KMS-11 (cell line): ENCODE measurements around the gene ACOXL.

Source experiments
- H2AFZ ChIP-seq: fragments of 200-600 bp; sonication (generic); 2 replicates; pipeline ENCODE4 v1.6.1; 2016; ENCODE audit warnings: antibody characterized with exemption, mixed run types, low read depth
- H3K27ac ChIP-seq: fragments of 200-600 bp; sonication (generic); 2 replicates; pipeline ENCODE4 v1.6.1; 2016; ENCODE audit warnings: mild to moderate bottlenecking, mixed run types
- H3K27me3 ChIP-seq: fragments of 200-600 bp; sonication (generic); 2 replicates; pipeline ENCODE4 v1.6.1; 2017; ENCODE audit warnings: mild to moderate bottlenecking, low read depth, mixed run types, moderate library complexity; ENCODE audit not compliant: insufficient read depth
- H3K36me3 ChIP-seq: fragments of 200-600 bp; sonication (generic); 2 replicates; pipeline ENCODE4 v1.6.1; 2017; ENCODE audit warnings: mild to moderate bottlenecking, mixed run types; ENCODE audit not compliant: insufficient read depth
- H3K4me1 ChIP-seq: fragments of 200-600 bp; sonication (generic); 2 replicates; pipeline ENCODE4 v1.6.1; 2016; ENCODE audit warnings: mild to moderate bottlenecking, low read depth, mixed run types; ENCODE audit not compliant: poor library complexity, severe bottlenecking
- H3K4me2 ChIP-seq: fragments of 200-600 bp; sonication (generic); 2 replicates; pipeline ENCODE4 v1.7.0; 2016; ENCODE audit warnings: mild to moderate bottlenecking, mixed run types
- H3K4me3 ChIP-seq: fragments of 200-600 bp; sonication (generic); IDR thresholded peaks from 2 replicates; pipeline ENCODE4 v1.6.1; 2017; ENCODE audit warnings: low read depth, low read length, mixed read lengths; ENCODE audit not compliant: insufficient read depth
- H3K79me2 ChIP-seq: fragments of 200-600 bp; sonication (generic); 2 replicates; pipeline ENCODE4 v1.6.1; 2016; ENCODE audit warnings: low read depth, mixed run types; ENCODE audit not compliant: insufficient read depth
- H3K9ac ChIP-seq: fragments of 200-600 bp; sonication (generic); 2 replicates; pipeline ENCODE4 v1.6.1; 2016; ENCODE audit warnings: mild to moderate bottlenecking, mixed run types
- H4K20me1 ChIP-seq: fragments of 200-600 bp; sonication (generic); 2 replicates; pipeline ENCODE4 v1.6.1; 2016; ENCODE audit warnings: mild to moderate bottlenecking, mixed run types; ENCODE audit not compliant: insufficient read depth
- TF ChIP-seq, protein P1 (sequence below): fragments of 200-600 bp; sonication (generic); conservative IDR thresholded peaks from 2 replicates; pipeline ENCODE4 v1.6.1; 2017; ENCODE audit warnings: low read depth, mild to moderate bottlenecking, antibody characterized with exemption, low read length, moderate library complexity, mixed read lengths

The ACOXL gene

DNA sequence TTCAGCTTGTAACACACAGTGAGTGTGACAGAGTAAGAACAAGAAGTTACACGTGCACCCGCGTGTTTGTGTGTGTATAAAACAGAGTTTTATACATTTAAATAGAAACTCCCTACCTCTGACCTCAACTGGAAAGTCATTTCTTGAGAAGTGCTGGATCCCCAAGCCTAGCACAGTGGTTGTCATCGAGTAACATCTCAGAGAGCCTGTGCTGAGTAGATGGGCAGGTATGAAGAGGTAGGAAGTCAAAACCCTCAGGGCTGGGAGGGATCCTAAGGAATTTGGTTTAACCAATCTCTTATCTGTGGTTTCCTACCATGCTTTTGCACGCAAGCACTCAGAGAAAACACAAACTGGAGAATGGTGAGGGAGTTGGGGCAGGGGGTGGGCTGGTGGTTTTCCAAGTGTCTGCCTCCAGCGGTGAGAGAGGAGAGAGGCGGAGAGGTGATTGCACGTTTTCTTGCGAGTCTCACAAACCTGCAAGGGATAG lies 9.2 kb downstream of the ACOXL start:
- Histone ChIP-seq H3K4me1 (peaks cover 100% of the 10 kb centered on the region), H3K27ac (peak overlapping the region; percentile 94), H3K4me3 (no peak overlapping the region), H4K20me1 (no peaks in the 10 kb centered on the region), H3K9ac (peak overlapping the region; percentile 39; the same call in 1 of the 2 replicates), H3K79me2 (peaks cover 100% of the 10 kb centered on the region), H3K27me3 (no peaks in the 10 kb centered on the region), H3K36me3 (no peaks in the 10 kb centered on the region), H2AFZ (no peak overlapping the region), H3K4me2 (peak overlapping the region; percentile 55)
- TF ChIP-seq, protein P1, sequence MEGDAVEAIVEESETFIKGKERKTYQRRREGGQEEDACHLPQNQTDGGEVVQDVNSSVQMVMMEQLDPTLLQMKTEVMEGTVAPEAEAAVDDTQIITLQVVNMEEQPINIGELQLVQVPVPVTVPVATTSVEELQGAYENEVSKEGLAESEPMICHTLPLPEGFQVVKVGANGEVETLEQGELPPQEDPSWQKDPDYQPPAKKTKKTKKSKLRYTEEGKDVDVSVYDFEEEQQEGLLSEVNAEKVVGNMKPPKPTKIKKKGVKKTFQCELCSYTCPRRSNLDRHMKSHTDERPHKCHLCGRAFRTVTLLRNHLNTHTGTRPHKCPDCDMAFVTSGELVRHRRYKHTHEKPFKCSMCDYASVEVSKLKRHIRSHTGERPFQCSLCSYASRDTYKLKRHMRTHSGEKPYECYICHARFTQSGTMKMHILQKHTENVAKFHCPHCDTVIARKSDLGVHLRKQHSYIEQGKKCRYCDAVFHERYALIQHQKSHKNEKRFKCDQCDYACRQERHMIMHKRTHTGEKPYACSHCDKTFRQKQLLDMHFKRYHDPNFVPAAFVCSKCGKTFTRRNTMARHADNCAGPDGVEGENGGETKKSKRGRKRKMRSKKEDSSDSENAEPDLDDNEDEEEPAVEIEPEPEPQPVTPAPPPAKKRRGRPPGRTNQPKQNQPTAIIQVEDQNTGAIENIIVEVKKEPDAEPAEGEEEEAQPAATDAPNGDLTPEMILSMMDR, result no peak

DNA sequence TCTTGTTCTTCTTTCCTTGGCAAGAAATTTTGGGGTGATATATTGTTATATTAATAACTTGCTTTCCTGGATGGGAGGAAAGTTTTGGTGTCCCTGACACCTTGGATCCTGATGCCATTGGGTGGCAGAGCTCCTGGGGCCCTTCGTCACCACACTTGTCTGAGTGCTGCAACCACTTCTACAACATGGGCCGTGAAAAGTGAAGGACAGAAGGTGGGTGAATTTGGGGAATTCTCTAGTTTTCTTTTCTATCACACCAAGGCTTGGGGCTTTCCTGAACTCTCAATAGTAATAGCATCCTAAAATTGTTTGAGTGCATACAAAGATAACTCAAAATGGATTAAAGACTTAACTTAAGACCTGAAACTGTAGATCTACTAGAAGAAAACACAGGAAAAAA lies 10.0 kb downstream of the ACOXL start:
- H3K4me2 ChIP-seq, result peak overlapping the region; percentile 55; the same call in 1 of the 2 replicates
- peaks cover 97% of the 10 kb centered on the region for H3K79me2 ChIP-seq
- TF ChIP-seq, protein P1, result no peak
- no peaks in the 10 kb centered on the region for H4K20me1 ChIP-seq
- H3K27me3 ChIP-seq, result no peaks in the 10 kb centered on the region
- peaks cover 100% of the 10 kb centered on the region for H3K4me1 ChIP-seq
- no peak overlapping the region for H3K9ac ChIP-seq
- no peak overlapping the region for H3K4me3 ChIP-seq
- H2AFZ ChIP-seq, result no peak overlapping the region
- H3K36me3 ChIP-seq, result no peaks in the 10 kb centered on the region
- peak overlapping the region; percentile 94 for H3K27ac ChIP-seq

DNA sequence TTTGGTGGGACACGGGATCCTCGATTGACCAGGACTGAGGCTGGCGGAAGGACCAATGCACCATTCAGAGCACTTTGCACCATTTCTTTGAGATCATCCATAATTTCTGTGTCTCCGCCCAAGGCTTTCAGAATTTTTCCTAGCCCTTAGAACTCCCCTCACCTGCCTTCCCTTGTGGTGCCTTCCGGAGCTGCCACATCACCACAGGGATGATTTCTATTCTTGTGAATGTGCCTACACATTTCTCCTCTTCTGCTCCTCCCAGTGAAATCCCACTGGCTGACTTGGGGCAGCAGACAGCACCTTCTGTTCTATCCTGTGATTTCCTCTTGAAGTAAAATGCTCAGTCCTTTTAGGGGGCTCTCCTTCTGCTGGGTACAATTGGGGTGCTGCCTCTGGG lies 11.2 kb downstream of the ACOXL start:
- H3K9ac ChIP-seq, result no peak overlapping the region; the same call in 1 of the 2 replicates
- no peak overlapping the region for H2AFZ ChIP-seq
- H3K36me3 ChIP-seq, result no peaks in the 10 kb centered on the region
- no peak overlapping the region for H3K4me3 ChIP-seq
- peaks cover 85% of the 10 kb centered on the region for H3K79me2 ChIP-seq
- TF ChIP-seq, protein P1, result no peak
- no peaks in the 10 kb centered on the region for H4K20me1 ChIP-seq
- H3K4me2 ChIP-seq, result peak overlapping the region; percentile 55
- peaks cover 96% of the 10 kb centered on the region for H3K4me1 ChIP-seq
- H3K27me3 ChIP-seq, result no peaks in the 10 kb centered on the region
- peak overlapping the region; percentile 94 for H3K27ac ChIP-seq

DNA sequence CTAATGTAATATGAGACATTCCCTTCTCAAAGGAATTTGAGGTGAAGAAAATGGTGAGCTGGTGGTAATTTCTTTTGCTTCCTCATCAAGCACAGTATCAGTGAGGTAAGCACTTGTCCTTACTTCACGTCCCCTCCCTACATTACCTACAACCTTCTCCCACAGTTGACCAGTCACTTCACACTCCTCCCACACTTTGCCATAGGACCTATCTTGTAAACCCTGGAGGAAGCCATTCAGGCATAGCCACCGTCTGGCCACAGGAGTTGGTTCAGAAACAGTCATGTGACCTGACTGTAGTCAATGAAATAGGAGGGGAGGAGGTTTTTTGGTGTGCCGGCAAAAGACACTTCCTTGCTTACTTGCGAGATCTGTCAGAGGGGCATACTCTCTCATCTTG lies 12.1 kb downstream of the ACOXL start:
- Histone ChIP-seq H3K27me3 (no peaks in the 10 kb centered on the region), H4K20me1 (no peaks in the 10 kb centered on the region), H3K9ac (peak overlapping the region; percentile 18; the same call in 1 of the 2 replicates), H3K4me3 (no peak overlapping the region), H3K79me2 (peaks cover 82% of the 10 kb centered on the region), H2AFZ (no peak overlapping the region), H3K36me3 (no peaks in the 10 kb centered on the region), H3K4me1 (peaks cover 96% of the 10 kb centered on the region), H3K4me2 (peak overlapping the region; percentile 55), H3K27ac (peak overlapping the region; percentile 94)
- TF ChIP-seq, protein P1, result no peak
